HK-2 (cell line): Measurements from ENCODE around the gene ASTN1.
A peak's percentile ranks its signal among the peaks of the same experiment; 100 is the strongest.

ENCODE experiments used
- DNase-seq: peaks from one replicate; pipeline ENCODE4 v3.0.0-alpha.2; 2018; ENCODE audit not compliant: unreplicated experiment

ASTN1 gene

GRCh38 chr1:176878750-176879536 lies 285.6 kb downstream of the ASTN1 start:
- DNase-seq: no peak

GRCh38 chr1:176877557-176877956 lies 287.0 kb downstream of the ASTN1 start:
- no peak for DNase-seq

GRCh38 chr1:176876966-176877515 lies 287.5 kb downstream of the ASTN1 start:
- no peak for DNase-seq

- DNase-seq: no peak
Measured at GRCh38 chr1:176869577-176869976, 294.9 kb downstream of the ASTN1 start.

GRCh38 chr1:176866011-176866714 lies 298.3 kb downstream of the ASTN1 start:
- no peak for DNase-seq

GRCh38 chr1:176864211-176864610 lies 300.3 kb downstream of the ASTN1 start:
- DNase-seq: no peak

GRCh38 chr1:176863613-176864012 lies 300.9 kb downstream of the ASTN1 start:
- no peak for DNase-seq

- no peak for DNase-seq
Measured at GRCh38 chr1:176858433-176858916, 306.0 kb downstream of the ASTN1 start.

GRCh38 chr1:176857632-176858031 lies 306.9 kb downstream of the ASTN1 start:
- DNase-seq: no peak

GRCh38 chr1:176854758-176855745 lies 309.5 kb downstream of the ASTN1 start:
- no peak for DNase-seq

- DNase-seq: no peak
Measured at GRCh38 chr1:176854121-176854520, 310.4 kb downstream of the ASTN1 start.

- no peak for DNase-seq
Measured at GRCh38 chr1:176853503-176853902, 311.0 kb downstream of the ASTN1 start.

GRCh38 chr1:176852124-176852523 lies 312.4 kb downstream of the ASTN1 start:
- DNase-seq: no peak

- no peak for DNase-seq
Measured at GRCh38 chr1:176850871-176851270, 313.6 kb downstream of the ASTN1 start.

GRCh38 chr1:176849281-176849680 lies 315.2 kb downstream of the ASTN1 start:
- DNase-seq: no peak

- DNase-seq: no peak
Measured at GRCh38 chr1:176847052-176847451, 317.5 kb downstream of the ASTN1 start.

- DNase-seq: peak; percentile 35
Measured at GRCh38 chr1:176843352-176844297, 320.9 kb downstream of the ASTN1 start.

- DNase-seq: no peak
Measured at GRCh38 chr1:176841238-176841637, 323.3 kb downstream of the ASTN1 start.

GRCh38 chr1:176839216-176839615 lies 325.3 kb downstream of the ASTN1 start:
- no peak for DNase-seq

- no peak for DNase-seq
Measured at GRCh38 chr1:176838276-176838995, 326.1 kb downstream of the ASTN1 start.
